Endodermal cell (in vitro differentiated cells): Measurements from ENCODE around the gene APOBEC3A. TPM values are rescaled to one million over a fixed set of nuclear protein-coding genes. Genes with fewer than 3 reads are reported as not detected.

ENCODE experiments used
- DNase-seq: peaks from one replicate; pipeline ENCODE4 v3.0.0-alpha.2; 2017
- H3K27ac ChIP-seq: 2 replicates; pipeline ENCODE4 v1.5.1; 2013; ENCODE audit warnings: mild to moderate bottlenecking, low read depth, low read length, moderate library complexity
- H3K27me3 ChIP-seq: 2 replicates; pipeline ENCODE4 v1.6.1; 2013; ENCODE audit warnings: mild to moderate bottlenecking, low read length, moderate library complexity; ENCODE audit not compliant: insufficient read depth, control insufficient read depth, poor library complexity, severe bottlenecking
- H3K36me3 ChIP-seq: 2 replicates; pipeline ENCODE4 v1.7.0; 2013; ENCODE audit warnings: mild to moderate bottlenecking, low read length, moderate library complexity; ENCODE audit not compliant: control insufficient read depth, insufficient read depth
- H3K4me1 ChIP-seq: one replicate; pipeline ENCODE4 v1.7.0; 2013; ENCODE audit warnings: low read length; ENCODE audit not compliant: control insufficient read depth, insufficient read depth
- H3K4me3 ChIP-seq: 2 replicates; pipeline ENCODE4 v1.5.1; 2013; ENCODE audit warnings: mild to moderate bottlenecking, low read length, moderate library complexity
- H3K9ac ChIP-seq: 2 replicates; pipeline ENCODE4 v1.6.1; 2013; ENCODE audit warnings: mild to moderate bottlenecking, low read length, moderate library complexity; ENCODE audit not compliant: poor library complexity, severe bottlenecking; ENCODE audit errors: extremely low read depth
- H3K9me3 ChIP-seq: 2 replicates; pipeline ENCODE4 v1.6.1; 2013; ENCODE audit warnings: mild to moderate bottlenecking, low read length, moderate library complexity; ENCODE audit not compliant: control insufficient read depth
- H3K27ac Mint-ChIP-seq: 2 replicates; pipeline ENCODE4 v1.8.0; 2020; ENCODE audit warnings: mixed read lengths
- H3K27me3 Mint-ChIP-seq: 2 replicates; pipeline ENCODE4 v1.8.0; 2021; ENCODE audit warnings: mild to moderate bottlenecking, mixed read lengths; ENCODE audit not compliant: insufficient read depth
- H3K36me3 Mint-ChIP-seq: 2 replicates; pipeline ENCODE4 v1.8.0; 2020; ENCODE audit warnings: low read depth, mixed read lengths
- H3K4me1 Mint-ChIP-seq: 2 replicates; pipeline ENCODE4 v1.8.0; 2020; ENCODE audit warnings: mixed read lengths
- H3K4me3 Mint-ChIP-seq: 2 replicates; pipeline ENCODE4 v1.8.0; 2020; ENCODE audit warnings: mild to moderate bottlenecking, moderate library complexity, mixed read lengths
- H3K9me3 Mint-ChIP-seq: 2 replicates; pipeline ENCODE4 v1.8.0; 2020; ENCODE audit warnings: mild to moderate bottlenecking, mixed read lengths
- CTCF ChIP-seq: fragments of 200-600 bp; sonication (generic); conservative IDR thresholded peaks from 2 replicates; pipeline ENCODE4 v1.5.0; 2021; ENCODE audit warnings: antibody characterized with exemption, mild to moderate bottlenecking
- WGBS, 2 experiments: methylation state at CpG; one replicate each; pipeline versions ENCODE4 v1.1.5 to v1.1.7; 2013; ENCODE audit warnings: missing lambda C conversion rate in 2 of 2, mixed read lengths in 1 of 2; ENCODE audit not compliant: insufficient coverage in 1 of 2, insufficient read length in 1 of 2; 5-methylcytosine and 5-hydroxymethylcytosine counted together
- total RNA-seq, 2 donors: library from RNA; stranded (reverse); fragmentation: NEBNext Ultra II Directional in 1 of 2; extraction: Animal tissue kit (Norgen Biotek cat#: 25700) in 1 of 2; gene quantifications; 2 replicates in 1 of 2; 3 replicates in 1 of 2; pipeline ENCODE4 v1.2.1, GENCODE V29; 2021

APOBEC3A gene
- total RNA-seq, 2 donors from 2014 or later, result not detected

DNA sequence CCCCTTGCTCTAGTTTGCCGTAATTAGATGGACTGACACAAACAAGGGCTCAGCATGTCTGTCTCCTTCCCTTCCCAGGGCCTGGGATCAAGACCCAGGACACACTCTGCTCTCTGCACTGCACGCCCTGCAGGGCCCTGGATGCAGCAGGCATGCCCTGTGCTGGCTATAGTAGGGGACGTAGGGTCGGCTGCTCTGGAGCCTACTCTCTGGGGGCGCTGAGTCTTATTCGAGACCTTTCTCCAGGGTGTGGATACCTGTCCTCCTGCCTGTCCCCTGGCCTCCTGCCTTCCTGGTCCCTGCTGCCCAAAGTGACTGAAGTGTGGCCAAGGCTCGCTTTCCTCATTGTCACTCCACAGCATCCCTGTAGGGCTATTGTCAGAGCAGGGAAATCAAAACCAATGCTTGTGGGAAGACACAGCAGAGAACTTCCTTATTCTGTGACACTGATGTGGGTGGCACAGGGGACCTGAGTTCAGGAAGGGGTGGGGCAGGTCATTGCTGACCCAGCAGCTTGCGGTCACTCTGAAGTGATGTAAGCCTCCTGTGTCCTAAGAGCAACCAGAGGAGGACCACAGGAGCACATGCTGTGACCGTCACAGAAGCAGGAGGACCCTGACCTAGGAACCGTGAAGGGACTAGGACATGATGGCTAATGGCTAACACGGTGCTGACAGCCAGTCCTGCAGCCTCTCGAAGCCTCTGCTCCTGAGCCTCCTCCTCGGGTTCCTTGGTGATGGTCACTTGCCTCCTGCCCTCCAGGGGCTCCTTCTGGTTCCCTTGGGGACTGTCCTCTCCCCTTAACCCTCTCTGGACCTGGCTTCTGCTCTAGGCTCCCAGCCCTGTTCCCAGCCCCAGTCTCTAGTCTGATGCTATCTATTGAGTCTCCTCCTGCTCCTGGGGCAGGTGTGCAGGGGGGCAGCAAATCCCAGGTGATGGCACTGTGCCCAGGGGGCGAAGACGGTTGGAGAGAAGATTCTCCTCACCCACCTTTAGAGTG, 10.3 kb downstream of the APOBEC3A start:
- Mint-ChIP-seq H3K4me3 (no peak overlapping the region), H3K27me3 (peaks cover 13% of the 10 kb centered on the region), H3K36me3 (no peaks in the 10 kb centered on the region), H3K4me1 (peaks cover 5% of the 10 kb centered on the region), H3K27ac (no peak overlapping the region), H3K9me3 (no peaks in the 10 kb centered on the region)
- H3K4me3 ChIP-seq, result no peak overlapping the region
- no peak overlapping the region for H3K9ac ChIP-seq
- no peaks in the 10 kb centered on the region for H3K9me3 ChIP-seq
- no peaks in the 10 kb centered on the region for H3K27me3 ChIP-seq
- DNase-seq, result no peak
- no peak overlapping the region for H3K27ac ChIP-seq
- WGBS, 2 experiments, result 85 to 88% methylated on average over 7 to 15 of the region's 15 CpGs
- no peaks in the 10 kb centered on the region for H3K36me3 ChIP-seq
- H3K4me1 ChIP-seq, result peaks cover 6% of the 10 kb centered on the region
- no peak for TF ChIP-seq CTCF

DNA sequence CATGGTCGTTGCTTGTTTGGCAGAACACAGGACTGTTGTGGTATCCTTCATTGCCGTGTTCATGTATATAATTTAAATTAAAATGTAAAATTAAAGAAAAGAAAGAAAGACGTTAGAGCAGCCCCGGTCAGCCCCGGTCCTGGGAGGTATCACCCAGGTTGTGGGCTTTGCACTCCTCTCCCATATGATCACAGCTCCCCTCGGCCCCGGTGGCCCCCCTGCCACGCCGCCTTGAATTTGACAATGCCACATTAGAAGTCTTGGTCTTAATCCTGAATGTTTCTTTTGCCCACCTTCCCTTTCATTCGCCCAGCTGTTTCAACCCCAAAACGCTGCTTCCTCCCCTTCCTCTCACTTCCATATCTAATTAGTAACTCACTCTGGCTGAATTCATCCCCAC, 11.4 kb downstream of the APOBEC3A start:
- Mint-ChIP-seq H3K27ac (no peak overlapping the region), H3K36me3 (no peaks in the 10 kb centered on the region), H3K27me3 (peaks cover 13% of the 10 kb centered on the region), H3K4me1 (peaks cover 5% of the 10 kb centered on the region), H3K4me3 (no peak overlapping the region), H3K9me3 (no peaks in the 10 kb centered on the region)
- Histone ChIP-seq H3K4me3 (no peak overlapping the region), H3K36me3 (no peaks in the 10 kb centered on the region), H3K27me3 (no peaks in the 10 kb centered on the region), H3K9me3 (no peaks in the 10 kb centered on the region), H3K27ac (no peak overlapping the region), H3K9ac (no peak overlapping the region), H3K4me1 (peaks cover 6% of the 10 kb centered on the region)
- no peak for DNase-seq
- WGBS, 2 experiments, result 85% methylated on average over 9 to 11 of the region's 11 CpGs
- TF ChIP-seq CTCF, result no peak

- WGBS, 2 experiments, result 88 to 90% methylated on average over 5 to 8 of the region's 8 CpGs
- TF ChIP-seq CTCF, result no peak
- peaks cover under 1% of the 10 kb centered on the region for H3K9me3 ChIP-seq
- Mint-ChIP-seq H3K27me3 (peaks cover 13% of the 10 kb centered on the region), H3K36me3 (no peaks in the 10 kb centered on the region), H3K4me1 (peaks cover 4% of the 10 kb centered on the region), H3K4me3 (no peak overlapping the region), H3K27ac (no peak overlapping the region), H3K9me3 (peaks cover 9% of the 10 kb centered on the region)
- no peaks in the 10 kb centered on the region for H3K27me3 ChIP-seq
- H3K27ac ChIP-seq, result no peak overlapping the region
- H3K36me3 ChIP-seq, result no peaks in the 10 kb centered on the region
- no peak overlapping the region for H3K4me3 ChIP-seq
- no peak for DNase-seq
- peaks cover 6% of the 10 kb centered on the region for H3K4me1 ChIP-seq
- H3K9ac ChIP-seq, result no peak overlapping the region
These were observed 13.1 kb downstream of the APOBEC3A start for GRCh38 chr22:38970551-38970950.
